ENCODE data around the gene SDHC. TPM values are rescaled to one million over a fixed set of nuclear protein-coding genes. Genes with fewer than 3 reads are reported as not detected.

The SDHC gene
- total RNA-seq, 1 experiment from 2014 or later: 44.2 TPM

Other genes starting within 250 kb of the SDHC start
- 0.12 TPM in 1 of 2 replicates, not detected in the other for gene ARHGAP30, start 244.5 kb upstream of the SDHC start, total RNA-seq (2014; rRNA removed; shearing (Covaris generic))
- gene NECTIN4, start 224.8 kb upstream of the SDHC start, total RNA-seq (2014; rRNA removed; shearing (Covaris generic)): not detected in 2 replicates
- gene KLHDC9, start 216.0 kb upstream of the SDHC start, total RNA-seq (2014; rRNA removed; shearing (Covaris generic)): 3.0 and 3.9 TPM in 2 replicates
- gene PFDN2, start 196.3 kb upstream of the SDHC start, total RNA-seq (2014; rRNA removed; shearing (Covaris generic)): 105 and 111 TPM in 2 replicates
- 24.5 and 31.5 TPM in 2 replicates for gene NIT1, start 196.3 kb upstream of the SDHC start, total RNA-seq (2014; rRNA removed; shearing (Covaris generic))
- 34.0 and 36.6 TPM in 2 replicates for gene DEDD, start 181.7 kb upstream of the SDHC start, total RNA-seq (2014; rRNA removed; shearing (Covaris generic))
- gene UFC1, start 160.4 kb upstream of the SDHC start, total RNA-seq (2014; rRNA removed; shearing (Covaris generic)): 97.0 and 125 TPM in 2 replicates
- 7.9 and 10.1 TPM in 2 replicates for gene USP21, start 154.9 kb upstream of the SDHC start, total RNA-seq (2014; rRNA removed; shearing (Covaris generic))
- gene PPOX, start 148.0 kb upstream of the SDHC start, total RNA-seq (2014; rRNA removed; shearing (Covaris generic)): 6.2 and 7.2 TPM in 2 replicates
- 36.6 and 41.8 TPM in 2 replicates for gene B4GALT3, start 136.9 kb upstream of the SDHC start, total RNA-seq (2014; rRNA removed; shearing (Covaris generic))
- gene ADAMTS4, start 115.3 kb upstream of the SDHC start, total RNA-seq (2014; rRNA removed; shearing (Covaris generic)): 0.39 and 0.67 TPM in 2 replicates
- gene NDUFS2, start 112.0 kb upstream of the SDHC start, total RNA-seq (2014; rRNA removed; shearing (Covaris generic)): 58.4 and 111 TPM in 2 replicates
- not detected in 2 replicates for gene FCER1G, start 99.1 kb upstream of the SDHC start, total RNA-seq (2014; rRNA removed; shearing (Covaris generic))
- not detected in 2 replicates for gene APOA2, start 90.8 kb upstream of the SDHC start, total RNA-seq (2014; rRNA removed; shearing (Covaris generic))
- 13.5 and 14.3 TPM in 2 replicates for gene TOMM40L, start 88.3 kb upstream of the SDHC start, total RNA-seq (2014; rRNA removed; shearing (Covaris generic))
- not detected in 2 replicates for gene NR1I3, start 76.2 kb upstream of the SDHC start, total RNA-seq (2014; rRNA removed; shearing (Covaris generic))
- not detected in 2 replicates for gene PCP4L1, start 55.6 kb upstream of the SDHC start, total RNA-seq (2014; rRNA removed; shearing (Covaris generic))
- 0.62 and 0.89 TPM in 2 replicates for gene MPZ, start 4.4 kb upstream of the SDHC start, total RNA-seq (2014; rRNA removed; shearing (Covaris generic))
- gene CFAP126, start 53.5 kb downstream of the SDHC start, total RNA-seq (2014; rRNA removed; shearing (Covaris generic)): not detected in 2 replicates
- gene FCGR2A, start 191.1 kb downstream of the SDHC start, total RNA-seq (2014; rRNA removed; shearing (Covaris generic)): 6.6 and 7.8 TPM in 2 replicates
- gene HSPA6, start 210.2 kb downstream of the SDHC start, total RNA-seq (2014; rRNA removed; shearing (Covaris generic)): 0.15 and 0.44 TPM in 2 replicates
- not detected in 2 replicates for gene FCGR3A, start 235.4 kb downstream of the SDHC start, total RNA-seq (2014; rRNA removed; shearing (Covaris generic))

Data from M059J (cell line).